GM18499 (cell line): ENCODE results near the gene SAMD4A.

Experiments
- ATAC-seq: cut with Tn5 transposase; IDR thresholded peaks from one replicate; pipeline ENCODE4 v1.9.1; 2021; ENCODE audit warnings: moderate number of reproducible peaks; ENCODE audit not compliant: insufficient read depth, unreplicated experiment

The SAMD4A gene

GRCh38 chr14:54838931-54839512 lies 272.1 kb downstream of the SAMD4A start:
- ATAC-seq: no peak

DNA sequence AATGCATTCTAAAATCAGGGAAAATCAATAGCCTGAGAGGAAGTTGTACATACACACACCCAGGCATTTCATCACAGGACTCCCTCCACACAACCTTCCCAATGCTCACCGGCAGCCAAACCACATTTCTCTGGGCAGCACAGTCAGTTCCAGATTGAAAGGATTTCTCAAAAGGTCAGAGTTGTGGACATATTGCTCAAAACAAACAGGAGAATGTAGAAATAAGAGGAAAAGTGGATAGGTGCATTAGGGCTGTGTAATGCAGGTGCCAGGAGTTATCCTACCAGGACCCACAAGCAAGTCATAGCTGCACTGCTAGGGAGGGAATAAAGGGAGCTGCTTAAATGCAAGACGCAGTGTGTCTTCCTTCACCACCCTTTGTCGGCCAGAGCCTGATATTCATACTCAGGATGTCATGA lies 272.8 kb downstream of the SAMD4A start:
- no peak for ATAC-seq

GRCh38 chr14:54840336-54840735 lies 273.4 kb downstream of the SAMD4A start:
- no peak for ATAC-seq

DNA sequence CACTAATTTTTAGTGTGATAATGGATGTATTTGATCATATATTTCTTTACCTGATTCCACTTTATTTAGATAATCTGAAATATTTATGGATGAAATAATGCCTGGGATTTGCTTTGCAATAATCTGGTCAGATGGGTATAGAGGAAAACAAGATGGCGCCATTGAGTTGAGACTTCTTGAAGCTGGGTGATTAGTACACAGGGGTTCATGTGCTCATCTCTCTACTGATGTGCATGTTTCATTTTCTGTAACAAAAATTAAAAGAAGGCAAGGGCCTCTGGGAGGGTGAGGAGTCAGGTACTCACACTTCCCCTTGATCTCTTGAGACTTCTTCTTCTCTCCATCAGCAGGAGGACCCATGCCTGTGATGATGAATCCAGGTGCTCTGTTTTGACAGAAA lies 273.9 kb downstream of the SAMD4A start:
- no peak for ATAC-seq
